Lower lobe of right lung (tissue), 2 donors: ENCODE measurements around the gene MITF. TPM values are rescaled to one million over a fixed set of nuclear protein-coding genes. Genes with fewer than 3 reads are reported as not detected.

Experiments used
- ATAC-seq, 2 donors: fragments of 200-7000 bp; cut with Tn5 transposase; one replicate each; pipeline ENCODE4 v1.9.1; 2020 to 2022; ENCODE audit warnings: mild to moderate bottlenecking in 2 of 2, moderate library complexity in 2 of 2
- DNase-seq: peaks from one replicate; pipeline ENCODE4 v3.0.0-alpha.2; 2020
- H3K27ac ChIP-seq: fragments of 200-600 bp; one replicate; pipeline ENCODE4 v1.8.0; 2022
- H3K27me3 ChIP-seq: fragments of 200-600 bp; one replicate; pipeline ENCODE4 v1.8.0; 2022; ENCODE audit warnings: low read depth
- H3K36me3 ChIP-seq: fragments of 200-600 bp; one replicate; pipeline ENCODE4 v1.8.0; 2022; ENCODE audit warnings: mild to moderate bottlenecking
- H3K4me1 ChIP-seq: fragments of 200-600 bp; one replicate; pipeline ENCODE4 v1.8.0; 2022
- H3K4me3 ChIP-seq: fragments of 200-600 bp; one replicate; pipeline ENCODE4 v1.8.0; 2022; ENCODE audit warnings: mild to moderate bottlenecking
- H3K9me3 ChIP-seq: fragments of 200-600 bp; one replicate; pipeline ENCODE4 v1.8.0; 2022
- intact Hi-C: fragments of 100-400 bp; cut with DNase I; formaldehyde crosslinking; loops from one replicate; pipeline ENCODE4 v1.11.0; 2022
- total RNA-seq: library from RNA; stranded (reverse); fragmentation: NEBNext Ultra II Directional; extraction: Animal tissue kit (Norgen Biotek cat#: 25700); gene quantifications from one replicate; pipeline ENCODE4 v1.2.1, GENCODE V29; 2021
- TF ChIP-seq, protein P1 (sequence below): fragments of 200-600 bp; IDR thresholded peaks from one replicate; pipeline ENCODE4 v1.8.0; 2022; ENCODE audit warnings: antibody characterized with exemption, mild to moderate bottlenecking
- donor health status: DM: no; HTN: yes; CAD: no; lungs with severe emphysema.

MITF gene
- total RNA-seq, 1 donor from 2014 or later, result 45.1 TPM

DNA sequence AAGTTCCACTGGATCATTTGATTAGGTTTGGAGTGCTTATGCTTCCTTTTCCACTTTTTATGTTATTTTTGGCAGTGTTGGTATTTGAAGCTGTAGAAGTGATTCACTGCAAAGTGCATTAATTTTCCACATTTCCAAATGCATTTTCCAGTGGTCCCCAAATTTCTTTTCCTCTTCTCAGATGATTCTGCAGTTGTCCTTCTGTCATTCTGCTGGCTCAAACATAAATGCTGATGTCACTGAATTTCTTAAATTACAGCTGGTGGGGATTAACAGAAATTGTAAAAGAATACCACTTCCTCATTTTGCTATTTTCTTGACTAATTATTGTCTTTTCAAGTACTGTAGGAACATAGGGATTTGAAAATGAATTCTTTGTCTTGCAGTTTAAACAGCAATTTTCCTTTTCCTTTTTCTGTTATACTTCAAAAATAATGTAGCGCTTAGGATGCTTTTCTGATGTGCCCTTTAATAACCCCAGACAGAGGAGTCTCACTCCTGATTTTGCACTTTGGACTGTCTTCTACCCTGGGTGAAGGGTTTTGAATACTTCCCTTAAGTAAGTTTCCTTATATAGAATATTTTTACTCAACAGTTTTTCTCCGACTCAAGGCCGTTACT, 25.0 kb downstream of the MITF start:
- Histone ChIP-seq H3K27me3 (no peaks in the 10 kb centered on the region), H3K27ac (peak overlapping the region; percentile 39), H3K4me3 (no peak overlapping the region), H3K4me1 (peaks cover 33% of the 10 kb centered on the region), H3K9me3 (no peaks in the 10 kb centered on the region), H3K36me3 (no peaks in the 10 kb centered on the region)
- peak; percentile 35 to 65 for ATAC-seq
- intact Hi-C loops, result no loop called here
- TF ChIP-seq, protein P1, sequence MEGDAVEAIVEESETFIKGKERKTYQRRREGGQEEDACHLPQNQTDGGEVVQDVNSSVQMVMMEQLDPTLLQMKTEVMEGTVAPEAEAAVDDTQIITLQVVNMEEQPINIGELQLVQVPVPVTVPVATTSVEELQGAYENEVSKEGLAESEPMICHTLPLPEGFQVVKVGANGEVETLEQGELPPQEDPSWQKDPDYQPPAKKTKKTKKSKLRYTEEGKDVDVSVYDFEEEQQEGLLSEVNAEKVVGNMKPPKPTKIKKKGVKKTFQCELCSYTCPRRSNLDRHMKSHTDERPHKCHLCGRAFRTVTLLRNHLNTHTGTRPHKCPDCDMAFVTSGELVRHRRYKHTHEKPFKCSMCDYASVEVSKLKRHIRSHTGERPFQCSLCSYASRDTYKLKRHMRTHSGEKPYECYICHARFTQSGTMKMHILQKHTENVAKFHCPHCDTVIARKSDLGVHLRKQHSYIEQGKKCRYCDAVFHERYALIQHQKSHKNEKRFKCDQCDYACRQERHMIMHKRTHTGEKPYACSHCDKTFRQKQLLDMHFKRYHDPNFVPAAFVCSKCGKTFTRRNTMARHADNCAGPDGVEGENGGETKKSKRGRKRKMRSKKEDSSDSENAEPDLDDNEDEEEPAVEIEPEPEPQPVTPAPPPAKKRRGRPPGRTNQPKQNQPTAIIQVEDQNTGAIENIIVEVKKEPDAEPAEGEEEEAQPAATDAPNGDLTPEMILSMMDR, result no peak
- DNase-seq, result no peak

DNA sequence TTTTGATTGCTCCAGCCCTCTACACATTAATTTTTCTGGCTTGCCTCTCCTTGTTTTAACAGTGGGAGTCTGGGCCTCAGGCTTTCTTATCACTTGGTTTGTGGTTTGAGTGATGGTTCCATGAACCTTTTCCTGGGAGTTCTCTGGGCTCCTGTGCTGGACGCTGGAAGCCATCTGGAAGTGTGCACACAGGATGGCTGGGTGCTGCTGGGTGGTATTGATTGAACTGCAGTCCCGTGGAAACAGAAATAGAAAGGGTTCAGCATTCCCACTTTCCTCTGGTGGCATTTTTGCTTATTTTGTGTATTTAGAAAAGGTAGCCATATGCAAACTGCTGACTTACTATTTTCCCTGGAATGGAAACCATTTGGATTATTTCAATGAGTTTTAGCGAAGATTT, 25.6 kb downstream of the MITF start:
- Histone ChIP-seq H3K9me3 (no peaks in the 10 kb centered on the region), H3K27me3 (no peaks in the 10 kb centered on the region), H3K36me3 (no peaks in the 10 kb centered on the region), H3K27ac (peak overlapping the region; percentile 39), H3K4me1 (peaks cover 33% of the 10 kb centered on the region), H3K4me3 (no peak overlapping the region)
- TF ChIP-seq, protein P1, result no peak
- ATAC-seq, result no peak
- no peak for DNase-seq
- intact Hi-C loops, result no loop called here

DNA sequence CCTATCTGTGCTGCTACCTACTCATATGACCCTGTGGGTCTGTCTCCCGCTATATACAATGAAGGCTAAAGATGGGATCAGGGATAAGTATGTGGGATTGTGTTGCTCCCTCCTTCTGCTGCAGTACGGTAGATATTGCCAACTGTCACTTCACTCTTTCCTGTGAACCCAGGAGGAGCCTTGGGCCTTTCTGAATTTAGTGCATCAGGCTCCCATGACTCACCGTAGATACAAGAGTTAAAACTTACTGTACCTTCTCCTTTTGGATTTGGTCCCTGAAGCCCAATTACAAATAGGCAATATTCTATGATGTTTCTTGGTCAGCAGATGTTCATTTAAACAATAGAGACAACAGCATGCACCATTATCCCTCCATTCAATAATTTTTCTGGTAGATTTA, 27.4 kb downstream of the MITF start:
- TF ChIP-seq, protein P1, result no peak
- ATAC-seq, result no peak
- Histone ChIP-seq H3K36me3 (no peaks in the 10 kb centered on the region), H3K27ac (no peak overlapping the region), H3K4me1 (peaks cover 49% of the 10 kb centered on the region), H3K27me3 (no peaks in the 10 kb centered on the region), H3K9me3 (no peaks in the 10 kb centered on the region), H3K4me3 (no peak overlapping the region)
- intact Hi-C loops, result no loop called here
- no peak for DNase-seq

DNA sequence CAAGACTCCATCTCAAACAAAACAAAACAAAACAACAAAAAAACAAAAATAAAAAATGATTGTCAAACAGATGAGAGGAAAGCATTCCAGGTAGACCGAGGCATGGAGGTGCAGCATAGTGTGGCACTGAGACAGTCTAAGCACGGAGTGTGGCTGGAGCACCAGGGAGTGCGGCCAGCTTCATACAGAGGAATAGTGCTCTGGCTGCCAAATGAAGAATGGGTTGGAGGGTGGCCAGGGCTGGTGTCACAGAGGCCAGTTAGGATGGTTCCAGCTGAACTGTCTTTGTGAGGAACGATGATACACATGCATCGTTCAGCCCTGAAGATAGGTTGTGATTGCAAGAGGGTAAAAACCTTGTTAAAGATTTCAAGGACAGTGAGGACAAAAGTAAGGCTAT, 28.3 kb downstream of the MITF start:
- TF ChIP-seq, protein P1, result no peak
- H3K27ac ChIP-seq, result no peak overlapping the region
- no peaks in the 10 kb centered on the region for H3K36me3 ChIP-seq
- no peak overlapping the region for H3K4me3 ChIP-seq
- no peaks in the 10 kb centered on the region for H3K27me3 ChIP-seq
- intact Hi-C loops, result no loop called here
- no peaks in the 10 kb centered on the region for H3K9me3 ChIP-seq
- peaks cover 52% of the 10 kb centered on the region for H3K4me1 ChIP-seq
- DNase-seq, result no peak
- no peak for ATAC-seq

DNA sequence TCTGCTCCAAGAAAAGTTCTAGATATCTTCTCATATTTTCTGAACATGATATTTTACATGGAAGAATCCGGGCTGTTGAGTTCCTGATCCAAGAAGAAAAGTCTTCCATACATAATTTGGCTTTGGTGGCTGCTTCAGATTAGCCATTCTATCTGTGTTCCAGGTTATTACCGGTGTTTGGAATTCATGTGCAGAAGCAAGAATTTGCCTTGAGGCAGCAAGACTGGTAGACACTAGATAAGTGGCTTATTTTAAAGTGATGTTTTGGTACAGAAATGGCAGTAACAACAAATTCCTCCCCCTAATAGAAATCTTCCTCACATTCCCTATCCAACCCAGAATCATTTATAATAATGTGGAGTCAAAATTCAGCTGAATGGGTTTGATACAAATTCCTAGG, 29.2 kb downstream of the MITF start:
- intact Hi-C loops, result no loop called here
- H3K4me1 ChIP-seq, result peaks cover 44% of the 10 kb centered on the region
- TF ChIP-seq, protein P1, result no peak
- no peaks in the 10 kb centered on the region for H3K27me3 ChIP-seq
- no peak overlapping the region for H3K4me3 ChIP-seq
- no peaks in the 10 kb centered on the region for H3K9me3 ChIP-seq
- H3K36me3 ChIP-seq, result no peaks in the 10 kb centered on the region
- ATAC-seq (no peak), DNase-seq (no peak)
- H3K27ac ChIP-seq, result no peak overlapping the region
